ENCODE data around the gene TRPC4AP.

DNA sequence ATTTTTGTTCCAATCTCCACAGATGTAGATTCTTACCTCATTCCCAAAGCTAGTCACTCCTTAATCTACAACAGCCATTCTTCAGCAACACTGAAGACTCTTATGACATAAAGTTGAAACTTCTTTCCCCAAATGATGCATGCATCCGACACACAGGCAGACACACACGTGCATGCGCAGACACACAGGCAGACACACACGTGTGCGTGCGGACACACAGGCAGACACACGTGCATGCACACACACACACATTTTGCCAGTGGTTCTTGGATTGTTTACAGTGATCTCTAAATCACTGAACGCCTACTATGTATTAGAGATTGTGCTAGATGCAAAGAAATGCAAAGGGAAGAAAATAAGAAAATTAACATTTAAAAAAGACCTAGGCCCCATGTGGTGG is 9.0 kb upstream of the TRPC4AP start:
- TF ChIP-seq CTCF (IDR thresholded peaks at IDR 0.05) (no peak), POLR2A (IDR thresholded peaks at IDR 0.05) (no peak)

Data from esophagus squamous epithelium (tissue), 4 donors.